GM19193 (cell line): ENCODE measurements around the gene CRELD1.

ENCODE experiments used
- POLR2A ChIP-seq: IDR thresholded peaks from 4 replicates; pipeline ENCODE4 v1.6.1; 2011; ENCODE audit not compliant: insufficient read depth, insufficient read length; ENCODE audit errors: extremely low read depth

The CRELD1 gene

GRCh38 chr3:9942934-9943690, 9.5 kb downstream of the CRELD1 start:
- TF ChIP-seq POLR2A = no peak

DNA sequence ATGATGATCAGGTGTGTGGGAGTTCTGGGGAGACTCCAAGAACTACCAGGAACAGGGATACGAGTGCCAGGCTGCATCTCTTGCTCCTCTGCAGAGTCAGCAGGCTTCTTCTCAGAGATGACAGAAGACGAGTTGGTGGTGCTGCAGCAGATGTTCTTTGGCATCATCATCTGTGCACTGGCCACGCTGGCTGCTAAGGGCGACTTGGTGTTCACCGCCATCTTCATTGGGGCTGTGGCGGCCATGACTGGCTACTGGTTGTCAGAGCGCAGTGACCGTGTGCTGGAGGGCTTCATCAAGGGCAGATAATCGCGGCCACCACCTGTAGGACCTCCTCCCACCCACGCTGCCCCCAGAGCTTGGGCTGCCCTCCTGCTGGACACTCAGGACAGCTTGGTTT, 10.6 kb downstream of the CRELD1 start:
- TF ChIP-seq POLR2A = no peak

- TF ChIP-seq POLR2A = no peak
Observed at GRCh38 chr3:9945358-9945757, 11.7 kb downstream of the CRELD1 start.

DNA sequence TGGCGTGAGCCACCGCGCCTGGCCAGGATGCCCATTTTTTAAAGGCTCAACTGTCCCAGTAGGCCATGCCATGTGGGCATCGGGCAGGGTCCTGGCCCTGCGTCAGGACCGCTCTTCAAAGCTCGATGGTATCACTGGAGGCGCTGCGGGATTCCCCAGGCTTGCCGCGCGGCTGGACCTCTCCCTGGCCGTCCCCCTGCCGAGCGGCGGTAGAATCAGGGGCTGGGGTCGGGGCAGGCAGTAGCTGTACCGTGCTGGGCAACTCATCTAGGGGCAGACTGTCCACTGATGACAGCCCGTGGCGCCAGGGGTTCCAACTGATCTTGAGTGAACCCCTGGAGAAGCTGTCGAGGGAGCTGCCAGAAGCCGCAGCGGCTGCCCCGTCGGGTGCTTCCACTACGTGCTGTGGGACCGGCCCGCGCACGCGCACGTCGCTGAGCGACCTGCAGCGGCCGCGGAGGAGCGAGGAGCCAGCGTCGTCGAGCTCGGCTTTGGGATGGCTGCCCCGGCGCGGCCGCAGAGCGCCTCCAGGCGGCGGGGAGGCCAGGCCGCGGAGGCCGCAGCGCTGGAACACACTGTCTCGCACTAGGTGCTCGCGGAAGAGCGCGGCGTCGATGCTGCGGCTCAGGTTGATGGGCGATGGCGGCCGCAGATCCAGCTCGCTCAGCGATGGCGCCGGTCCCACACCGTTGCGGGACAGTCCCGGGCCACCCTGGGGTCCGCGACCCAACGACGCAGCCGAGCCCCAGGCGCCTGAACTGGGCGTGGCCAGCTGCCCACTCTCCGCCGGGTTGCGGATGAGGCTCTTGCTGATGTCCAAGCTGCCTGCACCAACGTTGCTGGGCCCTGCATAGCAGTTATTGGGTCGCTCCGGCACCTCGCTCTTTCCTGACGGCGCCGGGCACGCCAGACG, 12.7 kb downstream of the CRELD1 start:
- TF ChIP-seq POLR2A = peak; percentile 48

DNA sequence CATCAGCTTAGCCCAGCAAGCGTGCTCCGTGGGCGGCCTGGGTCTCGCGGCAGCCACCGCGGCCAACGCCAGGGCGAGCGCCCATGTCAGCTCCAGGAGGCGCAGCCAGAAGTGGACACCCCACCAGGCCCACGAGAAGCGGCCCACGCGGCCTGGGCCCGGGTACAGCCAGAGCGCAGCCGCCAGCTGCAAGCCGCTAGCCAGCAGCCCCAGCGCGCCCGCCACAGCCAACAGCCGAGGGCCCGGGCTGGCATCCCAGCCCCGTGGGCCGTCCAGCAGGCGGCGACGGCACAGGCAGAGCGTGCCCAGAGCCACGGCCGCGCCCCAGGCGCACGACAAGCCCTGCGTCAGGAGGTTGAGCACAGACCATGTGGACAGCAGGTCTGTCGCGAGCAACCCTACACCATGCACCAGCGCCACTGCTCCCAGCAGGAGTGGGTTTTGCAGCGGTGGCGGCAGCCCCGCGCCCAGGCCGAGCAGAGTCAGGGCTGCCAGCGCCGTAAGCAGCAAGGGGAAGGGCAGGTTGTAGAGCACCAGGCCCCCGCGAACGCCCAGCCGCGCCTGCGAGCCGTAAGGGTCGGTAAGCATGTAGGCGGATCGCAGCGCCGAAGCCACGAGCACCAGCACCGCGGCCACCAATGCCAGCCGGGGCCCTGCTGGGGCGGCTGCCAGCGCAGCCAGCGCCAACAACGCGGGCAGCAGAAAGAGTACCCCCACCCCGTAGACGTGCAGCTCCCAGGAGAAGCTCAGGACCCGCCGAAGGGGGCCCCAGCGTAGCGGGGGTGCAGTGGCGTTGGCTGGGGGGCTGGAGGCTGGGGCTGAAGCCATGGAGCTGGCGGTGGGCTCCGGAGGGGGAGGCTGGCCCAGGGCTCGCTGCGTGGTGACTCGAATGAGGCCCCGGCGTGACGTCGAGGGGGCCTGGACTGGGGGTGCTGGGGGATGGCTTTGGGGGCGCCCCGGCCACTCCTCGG, 13.7 kb downstream of the CRELD1 start:
- no peak for TF ChIP-seq POLR2A

DNA sequence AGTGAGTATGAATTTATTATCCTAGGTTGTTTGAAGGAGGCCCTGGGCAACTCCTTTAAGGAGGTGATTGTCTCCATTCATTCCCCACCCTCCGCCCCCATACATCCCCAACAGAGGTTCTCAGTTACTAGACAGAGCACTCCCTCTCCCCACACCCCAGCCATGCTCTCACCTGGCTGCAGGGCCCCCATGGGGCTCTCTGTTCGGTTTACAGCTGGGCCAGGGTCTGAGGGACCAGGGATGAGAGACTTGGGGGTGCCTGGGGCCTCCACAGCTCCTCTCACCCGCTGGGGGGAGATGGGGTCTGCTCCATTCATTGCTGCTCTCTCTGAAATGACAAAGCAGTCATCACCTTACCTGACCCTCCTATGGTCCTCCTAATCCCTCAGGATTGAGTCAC, 15.0 kb downstream of the CRELD1 start:
- no peak for TF ChIP-seq POLR2A

DNA sequence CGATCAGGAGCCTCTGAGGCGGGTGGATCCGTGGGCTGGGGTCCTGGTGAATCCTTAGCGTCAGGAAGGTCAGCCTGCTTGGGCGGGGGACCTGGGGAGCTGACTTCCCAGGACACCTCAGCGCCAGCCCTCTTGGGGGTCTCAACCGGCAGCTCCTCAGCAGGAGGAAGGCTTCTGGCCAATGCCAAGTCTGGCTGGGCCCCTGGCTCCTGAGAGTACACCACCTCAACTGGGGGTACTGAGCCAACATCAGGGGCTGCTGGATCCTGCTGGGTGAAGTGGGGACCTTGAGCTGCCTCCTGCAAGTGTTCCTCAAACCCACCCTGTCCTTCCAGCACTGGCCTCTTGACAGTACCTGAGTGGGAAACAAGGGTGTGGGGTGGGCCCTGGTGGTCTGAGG, 15.5 kb downstream of the CRELD1 start:
- TF ChIP-seq POLR2A = no peak

- TF ChIP-seq POLR2A = no peak
Observed at GRCh38 chr3:9949626-9950025, 16.0 kb downstream of the CRELD1 start.

DNA sequence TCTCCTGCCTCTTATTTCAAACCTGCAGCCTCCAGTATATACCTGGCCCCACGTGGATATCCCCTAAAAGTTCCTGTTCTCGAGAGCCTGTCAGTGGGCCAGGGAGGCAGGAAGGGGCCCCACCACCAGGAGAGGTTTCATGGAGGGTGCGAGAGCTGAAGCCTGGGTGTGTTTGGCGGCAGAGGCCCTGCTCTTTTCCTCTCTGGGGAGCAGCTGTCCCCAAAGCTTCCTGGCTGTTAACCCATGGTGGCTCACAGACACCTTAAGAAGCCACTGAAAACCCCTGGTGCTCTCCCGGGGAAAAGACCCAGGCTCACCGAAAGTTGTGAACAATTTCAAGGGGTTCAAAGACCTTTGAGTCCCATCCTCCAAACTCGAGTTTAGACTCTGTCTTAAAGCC, 17.5 kb downstream of the CRELD1 start:
- TF ChIP-seq POLR2A = no peak

GRCh38 chr3:9951598-9951961, 17.9 kb downstream of the CRELD1 start:
- TF ChIP-seq POLR2A = no peak

GRCh38 chr3:9951962-9952805, 18.6 kb downstream of the CRELD1 start, which contains the start of gene PRRT3:
Gene PRRT3, minus strand, starts transcription at chr3:9952408. Its CDS starts 2,293 bp downstream, at chr3:9950115.
- peak; percentile 21 for TF ChIP-seq POLR2A

GRCh38 chr3:9955067-9955502, 21.5 kb downstream of the CRELD1 start:
- TF ChIP-seq POLR2A = no peak

- TF ChIP-seq POLR2A = no peak
Observed at GRCh38 chr3:9955611-9956352, 22.1 kb downstream of the CRELD1 start.

- no peak for TF ChIP-seq POLR2A
Observed at GRCh38 chr3:9957214-9957613, 23.6 kb downstream of the CRELD1 start.
